RWPE1 (cell line): ENCODE data around the gene EGFLAM.
A peak's percentile ranks its signal among the peaks of the same experiment; 100 is the strongest.

ENCODE experiments used
- CTCF ChIA-PET: fragments of 350-600 bp; sonication (Branson Sonifier 250); formaldehyde crosslinking; extraction: SDS; loops from one replicate; lab custom pipeline; 2021; lab: Yijun Ruan, JAX
- POLR2A ChIA-PET: fragments of 400-600 bp; formaldehyde crosslinking; extraction: SDS; loops from one replicate; lab custom pipeline; 2020; ENCODE audit warnings: antibody characterized with exemption; ENCODE audit not compliant: low non-redundant PET; lab: Yijun Ruan, JAX
- DNase-seq: peaks from one replicate; pipeline ENCODE4 v3.0.0; 2012; ENCODE audit warnings: low spot score
- H3K27ac ChIP-seq: fragments of 450-650 bp; 2 replicates; pipeline ENCODE4 v1.5.1; 2017
- TF ChIP-seq, protein P1 (sequence below): fragments of 450-650 bp; conservative IDR thresholded peaks from 2 replicates; pipeline ENCODE4 v1.5.1; 2017; ENCODE audit warnings: low read depth, mild to moderate bottlenecking

The EGFLAM gene

DNA sequence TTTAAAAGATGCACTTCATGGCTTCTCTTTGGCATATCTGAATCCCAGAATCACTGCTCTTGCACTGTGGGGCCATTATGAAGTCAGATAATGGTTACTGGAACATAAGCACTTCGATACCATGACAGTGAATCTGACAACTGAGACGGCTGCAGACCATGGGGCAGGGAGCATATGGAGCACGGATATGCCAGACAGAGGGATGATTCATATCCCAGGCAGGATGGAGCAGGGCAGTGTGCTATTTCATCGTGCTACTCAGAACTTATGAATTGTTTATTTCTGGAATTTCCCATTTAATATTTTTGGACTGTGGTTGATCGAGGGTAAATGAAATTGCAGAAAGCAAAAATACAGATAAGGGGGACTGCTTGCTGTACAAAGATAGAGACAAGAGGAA, 145.0 kb downstream of the EGFLAM start:
- TF ChIP-seq, protein P1, sequence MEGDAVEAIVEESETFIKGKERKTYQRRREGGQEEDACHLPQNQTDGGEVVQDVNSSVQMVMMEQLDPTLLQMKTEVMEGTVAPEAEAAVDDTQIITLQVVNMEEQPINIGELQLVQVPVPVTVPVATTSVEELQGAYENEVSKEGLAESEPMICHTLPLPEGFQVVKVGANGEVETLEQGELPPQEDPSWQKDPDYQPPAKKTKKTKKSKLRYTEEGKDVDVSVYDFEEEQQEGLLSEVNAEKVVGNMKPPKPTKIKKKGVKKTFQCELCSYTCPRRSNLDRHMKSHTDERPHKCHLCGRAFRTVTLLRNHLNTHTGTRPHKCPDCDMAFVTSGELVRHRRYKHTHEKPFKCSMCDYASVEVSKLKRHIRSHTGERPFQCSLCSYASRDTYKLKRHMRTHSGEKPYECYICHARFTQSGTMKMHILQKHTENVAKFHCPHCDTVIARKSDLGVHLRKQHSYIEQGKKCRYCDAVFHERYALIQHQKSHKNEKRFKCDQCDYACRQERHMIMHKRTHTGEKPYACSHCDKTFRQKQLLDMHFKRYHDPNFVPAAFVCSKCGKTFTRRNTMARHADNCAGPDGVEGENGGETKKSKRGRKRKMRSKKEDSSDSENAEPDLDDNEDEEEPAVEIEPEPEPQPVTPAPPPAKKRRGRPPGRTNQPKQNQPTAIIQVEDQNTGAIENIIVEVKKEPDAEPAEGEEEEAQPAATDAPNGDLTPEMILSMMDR: no peak
- ChIA-PET CTCF (no interaction called here), POLR2A (no interaction called here)
- no peak overlapping the region for H3K27ac ChIP-seq
- no peak for DNase-seq

DNA sequence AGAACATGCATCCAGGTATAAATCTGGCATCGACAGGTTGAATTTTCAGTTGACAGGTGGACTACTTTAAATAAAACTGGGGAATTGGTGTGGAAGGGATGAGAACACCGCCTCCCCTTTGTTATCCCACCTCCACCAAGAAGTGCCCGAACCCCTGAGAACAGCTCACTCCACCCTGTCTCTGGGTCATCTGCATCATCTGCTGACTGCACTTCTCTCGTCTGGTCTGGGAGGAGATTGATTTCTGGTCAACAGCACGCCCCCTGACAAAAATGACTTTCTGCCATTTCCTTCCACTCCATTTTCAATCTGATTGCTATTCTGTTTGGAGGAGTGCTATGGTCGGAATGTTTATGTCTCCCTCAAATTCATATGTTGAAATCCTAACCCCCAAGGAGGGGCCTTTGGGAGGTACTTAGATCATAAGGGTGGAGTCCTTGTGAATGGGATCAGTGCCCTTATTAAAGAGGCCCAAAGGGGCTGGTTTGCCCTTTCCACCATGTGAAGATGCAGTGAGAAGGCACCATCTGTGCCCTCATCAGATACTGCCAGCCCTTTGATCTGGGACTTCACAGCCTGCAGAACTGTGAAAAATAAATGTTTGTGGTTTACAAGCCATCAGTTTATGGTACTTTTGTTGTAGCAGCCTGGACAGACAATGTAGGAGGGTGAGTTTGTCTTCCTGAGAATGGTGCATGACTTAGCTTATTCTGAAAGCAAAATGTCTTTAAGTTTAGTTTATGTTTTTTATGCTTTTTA, 145.7 kb downstream of the EGFLAM start:
- ChIA-PET POLR2A (no interaction called here), CTCF (no interaction called here)
- TF ChIP-seq, protein P1: no peak
- DNase-seq: no peak
- H3K27ac ChIP-seq: no peak overlapping the region

DNA sequence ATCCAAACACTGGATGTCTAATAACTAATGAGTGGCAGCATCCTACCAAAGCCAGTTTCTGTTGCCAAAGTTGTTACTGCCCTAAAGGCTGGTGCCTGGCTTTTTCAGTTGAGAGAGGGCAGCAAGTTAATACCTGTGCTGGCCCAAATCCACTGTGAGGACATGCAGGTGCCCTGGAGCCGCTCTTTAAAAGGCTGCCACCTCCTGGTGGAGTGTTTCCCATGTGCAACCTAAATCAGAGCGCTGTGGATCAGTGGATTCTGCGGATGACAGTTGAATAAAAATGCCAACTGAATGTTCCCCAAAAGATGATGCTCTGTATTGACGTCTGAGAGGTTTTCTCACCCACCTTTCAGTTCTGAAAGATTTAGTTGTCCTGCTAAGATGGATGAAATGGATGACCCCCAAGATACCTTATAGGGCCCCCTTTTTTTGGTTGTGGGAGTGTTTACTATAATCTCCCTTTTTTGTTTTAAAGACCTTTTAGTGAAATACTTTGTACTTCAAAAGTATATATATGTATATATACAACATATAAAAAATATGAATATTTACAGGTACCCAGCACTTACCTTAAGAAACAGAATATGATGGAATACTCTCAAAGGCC, 146.4 kb downstream of the EGFLAM start:
- DNase-seq: peak; percentile 13
- ChIA-PET POLR2A (no interaction called here), CTCF (no interaction called here)
- TF ChIP-seq, protein P1: no peak
- H3K27ac ChIP-seq: no peak overlapping the region

DNA sequence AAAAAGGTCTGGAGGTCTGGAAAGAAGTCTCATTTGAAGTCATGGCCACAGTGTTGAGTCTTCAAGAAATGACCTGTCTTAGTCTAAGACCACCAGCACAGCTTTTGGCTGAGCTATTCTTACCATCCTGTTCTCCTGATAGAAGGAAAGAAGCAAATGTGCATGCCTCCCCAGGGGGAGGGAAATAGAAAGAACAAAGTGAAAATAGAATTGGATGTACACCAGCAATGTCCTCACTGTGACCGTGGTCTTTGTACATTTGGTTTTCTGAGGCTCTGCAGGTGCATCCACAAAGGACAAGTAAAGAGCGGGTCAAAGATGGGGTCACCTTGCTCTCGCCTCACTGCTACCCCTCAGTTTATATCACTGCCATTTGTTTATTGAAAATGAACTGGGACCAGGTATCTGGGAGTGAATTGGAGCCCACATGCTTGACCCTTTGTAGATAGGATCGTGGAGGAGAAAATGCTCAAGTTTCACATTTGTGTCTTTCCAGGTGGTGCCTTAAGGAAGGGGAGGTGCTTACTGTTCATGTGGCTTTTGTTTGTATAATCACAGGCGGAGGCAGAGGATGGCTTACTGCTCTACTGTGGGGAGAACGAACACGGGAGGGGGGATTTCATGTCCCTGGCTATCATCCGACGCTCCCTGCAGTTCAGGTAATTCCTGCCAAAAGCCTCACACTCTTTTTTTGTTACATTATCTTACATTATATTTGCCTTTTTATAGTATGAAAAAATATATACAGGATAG, 150.3 kb downstream of the EGFLAM start:
- no peak for DNase-seq
- H3K27ac ChIP-seq: no peak overlapping the region
- ChIA-PET POLR2A (no interaction called here), CTCF (interaction anchor here (0.7 kb wide), 1 partner anchor 151 kb away, joined by 3 read pairs; no protein-coding TSS in a partner anchor)
- TF ChIP-seq, protein P1: no peak

DNA sequence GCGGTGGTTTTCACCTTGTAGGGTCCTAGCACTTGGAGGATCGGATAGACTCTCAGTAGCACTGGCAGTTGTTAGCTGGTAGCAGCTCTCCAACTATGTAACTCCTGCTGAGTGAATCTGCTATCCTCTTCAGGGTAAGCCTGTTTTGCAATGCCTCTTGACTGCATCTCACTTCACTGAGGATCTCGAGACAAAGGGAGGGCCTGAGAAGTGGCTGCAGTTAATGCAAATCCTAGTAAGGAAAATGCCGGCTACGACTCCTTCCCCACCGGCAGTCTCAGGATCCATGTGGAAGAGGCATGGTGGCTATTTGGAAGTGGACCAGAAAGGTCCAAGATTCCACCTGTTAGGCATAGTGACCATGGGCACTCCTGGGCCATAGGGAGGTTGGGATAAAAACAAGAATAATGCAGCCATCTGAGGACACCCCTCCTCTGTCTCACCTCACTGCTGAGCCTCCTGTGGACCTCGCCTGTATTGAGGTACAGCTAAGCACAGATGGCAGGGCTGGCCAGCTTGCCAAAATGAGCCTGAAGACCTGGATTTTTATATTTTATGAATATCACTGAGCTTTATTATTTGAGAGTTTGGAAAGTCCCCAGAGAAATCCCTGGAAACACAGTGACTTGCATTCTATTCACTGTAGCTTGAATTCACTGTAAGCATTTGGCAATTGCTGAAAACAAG, 152.1 kb downstream of the EGFLAM start:
- POLR2A ChIA-PET: no interaction called here
- TF ChIP-seq, protein P1: no peak
- CTCF ChIA-PET: interaction anchor here (0.7 to 0.8 kb wide), 2 partner anchors 10 to 31 kb away, joined by 3 to 5 read pairs; no protein-coding TSS in a partner anchor
- DNase-seq: no peak
- H3K27ac ChIP-seq: no peak overlapping the region

DNA sequence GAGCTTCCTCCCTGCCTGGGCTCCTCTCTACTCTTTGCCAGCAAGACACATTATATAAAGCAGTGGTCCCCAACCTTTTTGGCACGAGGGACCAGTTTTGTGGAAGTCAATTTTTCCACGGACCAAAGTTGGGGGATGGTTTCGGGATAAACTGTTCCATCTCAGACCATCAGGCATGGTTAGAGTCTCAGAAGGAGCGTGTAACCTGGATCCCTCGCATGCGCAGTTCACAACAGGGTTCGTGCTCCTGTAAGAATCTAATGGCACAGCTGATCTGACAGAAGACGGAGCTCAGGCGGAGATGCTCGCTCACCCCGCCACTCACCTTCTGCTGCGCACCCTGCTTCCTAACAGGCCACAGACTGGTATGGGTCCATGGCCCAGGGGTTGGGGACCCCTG, 155.3 kb downstream of the EGFLAM start:
- no peak for DNase-seq
- no peak overlapping the region for H3K27ac ChIP-seq
- TF ChIP-seq, protein P1: no peak
- ChIA-PET POLR2A (no interaction called here), CTCF (no interaction called here)
